Measurements from ENCODE around the gene BAD. TPM values are rescaled to one million over a fixed set of nuclear protein-coding genes. Genes with fewer than 3 reads are reported as not detected.

The BAD gene
- total and polyA plus RNA-seq, 4 donors: 16.0 to 39.5 (median 30.2) TPM

DNA sequence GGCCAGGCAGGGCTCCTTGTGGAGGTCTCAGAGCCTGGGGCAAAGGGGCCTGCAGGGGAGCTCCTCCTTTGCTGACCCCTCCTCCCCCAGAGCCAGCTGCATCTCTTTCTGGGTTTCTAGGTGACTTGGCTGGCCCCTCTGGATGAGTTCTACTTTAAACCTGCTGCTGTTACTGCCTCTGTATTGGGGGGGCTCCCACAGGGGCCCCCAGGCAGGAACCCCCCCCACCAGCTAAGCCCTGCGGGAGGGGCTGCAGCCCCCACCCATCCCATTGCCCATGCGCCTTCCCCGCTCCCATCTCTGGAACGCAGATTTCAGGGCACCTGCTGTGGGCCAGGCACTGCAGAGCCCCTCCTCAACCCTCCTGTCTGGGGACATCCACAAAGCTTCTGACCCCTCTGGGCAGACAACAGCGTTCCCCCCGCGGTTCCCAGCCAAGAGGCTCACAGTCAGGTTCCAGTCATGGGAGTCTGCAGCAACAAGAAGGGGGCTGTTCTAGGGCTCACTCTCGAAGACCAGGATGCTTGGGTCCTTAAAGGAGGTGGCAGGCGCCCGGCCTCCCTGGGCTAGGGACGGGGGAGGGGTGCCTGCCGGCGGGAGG lies 34.0 kb downstream of the BAD start:
- H3K27ac ChIP-seq (ENCODE audit: low read depth in 1 of 2, low read length in 2 of 2): no peak overlapping the region

More for the DNA sequence above, 34.0 kb downstream of the BAD start:
- DNase-seq (ENCODE audit: low spot score): no peak
- TF ChIP-seq SP1 (IDR thresholded peaks at IDR 0.05) (no peak), YY1 (IDR thresholded peaks at IDR 0.05) (no peak), RAD21 (IDR thresholded peaks at IDR 0.05) (no peak), FOXA1 (IDR thresholded peaks at IDR 0.05) (no peak), TAF1 (conservative IDR thresholded peaks at IDR 0.05) (no peak), GABPA (IDR thresholded peaks at IDR 0.05 in 1 of 2, conservative IDR thresholded peaks at IDR 0.05 in 1 of 2) (no peak), FOXA2 (IDR thresholded peaks at IDR 0.05) (no peak), JUND (IDR thresholded peaks at IDR 0.05) (no peak), NR2F2 (IDR thresholded peaks at IDR 0.05) (no peak), EGR1 (IDR thresholded peaks at IDR 0.05; ENCODE audit: low read depth in 2 of 2) (no peak), RXRA (IDR thresholded peaks at IDR 0.05) (no peak), HNF4A (conservative IDR thresholded peaks at IDR 0.05) (no peak), HNF4G (IDR thresholded peaks at IDR 0.05) (no peak)
- TF ChIP-seq, protein P1, sequence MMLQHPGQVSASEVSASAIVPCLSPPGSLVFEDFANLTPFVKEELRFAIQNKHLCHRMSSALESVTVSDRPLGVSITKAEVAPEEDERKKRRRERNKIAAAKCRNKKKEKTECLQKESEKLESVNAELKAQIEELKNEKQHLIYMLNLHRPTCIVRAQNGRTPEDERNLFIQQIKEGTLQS (IDR thresholded peaks at IDR 0.05): no peak
- TF ChIP-seq, protein P2, sequence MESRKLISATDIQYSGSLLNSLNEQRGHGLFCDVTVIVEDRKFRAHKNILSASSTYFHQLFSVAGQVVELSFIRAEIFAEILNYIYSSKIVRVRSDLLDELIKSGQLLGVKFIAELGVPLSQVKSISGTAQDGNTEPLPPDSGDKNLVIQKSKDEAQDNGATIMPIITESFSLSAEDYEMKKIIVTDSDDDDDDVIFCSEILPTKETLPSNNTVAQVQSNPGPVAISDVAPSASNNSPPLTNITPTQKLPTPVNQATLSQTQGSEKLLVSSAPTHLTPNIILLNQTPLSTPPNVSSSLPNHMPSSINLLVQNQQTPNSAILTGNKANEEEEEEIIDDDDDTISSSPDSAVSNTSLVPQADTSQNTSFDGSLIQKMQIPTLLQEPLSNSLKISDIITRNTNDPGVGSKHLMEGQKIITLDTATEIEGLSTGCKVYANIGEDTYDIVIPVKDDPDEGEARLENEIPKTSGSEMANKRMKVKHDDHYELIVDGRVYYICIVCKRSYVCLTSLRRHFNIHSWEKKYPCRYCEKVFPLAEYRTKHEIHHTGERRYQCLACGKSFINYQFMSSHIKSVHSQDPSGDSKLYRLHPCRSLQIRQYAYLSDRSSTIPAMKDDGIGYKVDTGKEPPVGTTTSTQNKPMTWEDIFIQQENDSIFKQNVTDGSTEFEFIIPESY (IDR thresholded peaks at IDR 0.05): no peak
- TF ChIP-seq, protein P3, sequence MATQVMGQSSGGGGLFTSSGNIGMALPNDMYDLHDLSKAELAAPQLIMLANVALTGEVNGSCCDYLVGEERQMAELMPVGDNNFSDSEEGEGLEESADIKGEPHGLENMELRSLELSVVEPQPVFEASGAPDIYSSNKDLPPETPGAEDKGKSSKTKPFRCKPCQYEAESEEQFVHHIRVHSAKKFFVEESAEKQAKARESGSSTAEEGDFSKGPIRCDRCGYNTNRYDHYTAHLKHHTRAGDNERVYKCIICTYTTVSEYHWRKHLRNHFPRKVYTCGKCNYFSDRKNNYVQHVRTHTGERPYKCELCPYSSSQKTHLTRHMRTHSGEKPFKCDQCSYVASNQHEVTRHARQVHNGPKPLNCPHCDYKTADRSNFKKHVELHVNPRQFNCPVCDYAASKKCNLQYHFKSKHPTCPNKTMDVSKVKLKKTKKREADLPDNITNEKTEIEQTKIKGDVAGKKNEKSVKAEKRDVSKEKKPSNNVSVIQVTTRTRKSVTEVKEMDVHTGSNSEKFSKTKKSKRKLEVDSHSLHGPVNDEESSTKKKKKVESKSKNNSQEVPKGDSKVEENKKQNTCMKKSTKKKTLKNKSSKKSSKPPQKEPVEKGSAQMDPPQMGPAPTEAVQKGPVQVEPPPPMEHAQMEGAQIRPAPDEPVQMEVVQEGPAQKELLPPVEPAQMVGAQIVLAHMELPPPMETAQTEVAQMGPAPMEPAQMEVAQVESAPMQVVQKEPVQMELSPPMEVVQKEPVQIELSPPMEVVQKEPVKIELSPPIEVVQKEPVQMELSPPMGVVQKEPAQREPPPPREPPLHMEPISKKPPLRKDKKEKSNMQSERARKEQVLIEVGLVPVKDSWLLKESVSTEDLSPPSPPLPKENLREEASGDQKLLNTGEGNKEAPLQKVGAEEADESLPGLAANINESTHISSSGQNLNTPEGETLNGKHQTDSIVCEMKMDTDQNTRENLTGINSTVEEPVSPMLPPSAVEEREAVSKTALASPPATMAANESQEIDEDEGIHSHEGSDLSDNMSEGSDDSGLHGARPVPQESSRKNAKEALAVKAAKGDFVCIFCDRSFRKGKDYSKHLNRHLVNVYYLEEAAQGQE (IDR thresholded peaks at IDR 0.05): no peak
- TF ChIP-seq, protein P4, sequence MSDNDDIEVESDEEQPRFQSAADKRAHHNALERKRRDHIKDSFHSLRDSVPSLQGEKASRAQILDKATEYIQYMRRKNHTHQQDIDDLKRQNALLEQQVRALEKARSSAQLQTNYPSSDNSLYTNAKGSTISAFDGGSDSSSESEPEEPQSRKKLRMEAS (IDR thresholded peaks at IDR 0.05): no peak
- TF ChIP-seq, protein P5, sequence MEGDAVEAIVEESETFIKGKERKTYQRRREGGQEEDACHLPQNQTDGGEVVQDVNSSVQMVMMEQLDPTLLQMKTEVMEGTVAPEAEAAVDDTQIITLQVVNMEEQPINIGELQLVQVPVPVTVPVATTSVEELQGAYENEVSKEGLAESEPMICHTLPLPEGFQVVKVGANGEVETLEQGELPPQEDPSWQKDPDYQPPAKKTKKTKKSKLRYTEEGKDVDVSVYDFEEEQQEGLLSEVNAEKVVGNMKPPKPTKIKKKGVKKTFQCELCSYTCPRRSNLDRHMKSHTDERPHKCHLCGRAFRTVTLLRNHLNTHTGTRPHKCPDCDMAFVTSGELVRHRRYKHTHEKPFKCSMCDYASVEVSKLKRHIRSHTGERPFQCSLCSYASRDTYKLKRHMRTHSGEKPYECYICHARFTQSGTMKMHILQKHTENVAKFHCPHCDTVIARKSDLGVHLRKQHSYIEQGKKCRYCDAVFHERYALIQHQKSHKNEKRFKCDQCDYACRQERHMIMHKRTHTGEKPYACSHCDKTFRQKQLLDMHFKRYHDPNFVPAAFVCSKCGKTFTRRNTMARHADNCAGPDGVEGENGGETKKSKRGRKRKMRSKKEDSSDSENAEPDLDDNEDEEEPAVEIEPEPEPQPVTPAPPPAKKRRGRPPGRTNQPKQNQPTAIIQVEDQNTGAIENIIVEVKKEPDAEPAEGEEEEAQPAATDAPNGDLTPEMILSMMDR (IDR thresholded peaks at IDR 0.05; ENCODE audit: low read depth, low read length, missing input control): no peak
- Histone ChIP-seq H3K4me1 (ENCODE audit: control insufficient read depth in 4 of 4, insufficient read depth in 4 of 4, low read length in 3 of 4) (peaks cover 10 to 54% (median 42%) of the 10 kb centered on the region in 4 donors), H3K36me3 (ENCODE audit: control insufficient read depth in 4 of 4, insufficient read depth in 3 of 4, low read depth in 1 of 4, low read length in 3 of 4) (no peaks in the 10 kb centered on the region), H3K9me3 (ENCODE audit: control insufficient read depth in 4 of 4, low read length in 3 of 4) (no peaks in the 10 kb centered on the region), H3K4me3 (ENCODE audit: low read depth in 1 of 3, low read length in 3 of 3) (peak overlapping the region in 1 of 3 donors; percentile 67), H3K27me3 (ENCODE audit: control insufficient read depth in 4 of 4, insufficient read depth in 4 of 4, low read length in 3 of 4) (no peaks in the 10 kb centered on the region), H3K9ac (ENCODE audit: low read depth in 1 of 2, low read length in 2 of 2) (no peak overlapping the region)
- WGBS: 29% methylated on average over 13 of the region's 13 CpGs
